IPS-NIHi7 (cell line): ENCODE measurements around the gene TAMALIN.

Experiments used
- DNase-seq: peaks from one replicate; pipeline ENCODE4 v3.0.0; 2012; ENCODE audit warnings: mixed read lengths; ENCODE audit errors: extremely low spot score

Gene TAMALIN

GRCh38 chr12:52055731-52056711 is 49.3 kb downstream of the TAMALIN start:
- no peak for DNase-seq

DNA sequence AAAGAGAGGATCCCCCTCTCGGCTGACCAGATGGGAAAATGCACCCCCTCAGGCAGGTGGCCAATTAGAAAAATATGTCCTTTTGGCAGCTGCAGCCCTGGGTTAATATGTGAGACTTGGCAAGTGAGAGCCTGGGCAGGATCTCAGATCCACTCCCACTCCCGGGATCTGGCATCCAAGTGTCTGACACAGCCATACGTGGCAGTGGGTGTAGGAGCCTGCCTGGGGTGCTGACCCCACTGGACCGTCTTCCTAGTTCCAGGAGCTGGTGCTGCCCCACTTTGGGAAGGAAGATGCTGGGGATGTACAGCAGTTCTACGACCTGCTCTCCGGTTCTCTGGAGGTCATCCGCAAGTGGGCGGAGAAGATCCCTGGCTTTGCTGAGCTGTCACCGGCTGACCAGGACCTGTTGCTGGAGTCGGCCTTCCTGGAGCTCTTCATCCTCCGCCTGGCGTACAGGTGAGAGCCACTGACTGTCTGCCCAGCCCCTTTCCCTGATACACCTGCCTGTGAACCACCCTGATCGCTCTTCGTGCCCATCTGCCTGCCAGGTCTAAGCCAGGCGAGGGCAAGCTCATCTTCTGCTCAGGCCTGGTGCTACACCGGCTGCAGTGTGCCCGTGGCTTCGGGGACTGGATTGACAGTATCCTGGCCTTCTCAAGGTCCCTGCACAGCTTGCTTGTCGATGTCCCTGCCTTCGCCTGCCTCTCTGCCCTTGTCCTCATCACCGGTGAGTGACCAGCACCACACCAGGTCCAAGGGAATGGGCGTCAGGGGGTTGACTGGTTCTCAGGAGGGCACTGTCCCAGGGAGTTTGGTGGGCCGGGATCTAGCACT is 50.3 kb downstream of the TAMALIN start:
- DNase-seq, result no peak

DNA sequence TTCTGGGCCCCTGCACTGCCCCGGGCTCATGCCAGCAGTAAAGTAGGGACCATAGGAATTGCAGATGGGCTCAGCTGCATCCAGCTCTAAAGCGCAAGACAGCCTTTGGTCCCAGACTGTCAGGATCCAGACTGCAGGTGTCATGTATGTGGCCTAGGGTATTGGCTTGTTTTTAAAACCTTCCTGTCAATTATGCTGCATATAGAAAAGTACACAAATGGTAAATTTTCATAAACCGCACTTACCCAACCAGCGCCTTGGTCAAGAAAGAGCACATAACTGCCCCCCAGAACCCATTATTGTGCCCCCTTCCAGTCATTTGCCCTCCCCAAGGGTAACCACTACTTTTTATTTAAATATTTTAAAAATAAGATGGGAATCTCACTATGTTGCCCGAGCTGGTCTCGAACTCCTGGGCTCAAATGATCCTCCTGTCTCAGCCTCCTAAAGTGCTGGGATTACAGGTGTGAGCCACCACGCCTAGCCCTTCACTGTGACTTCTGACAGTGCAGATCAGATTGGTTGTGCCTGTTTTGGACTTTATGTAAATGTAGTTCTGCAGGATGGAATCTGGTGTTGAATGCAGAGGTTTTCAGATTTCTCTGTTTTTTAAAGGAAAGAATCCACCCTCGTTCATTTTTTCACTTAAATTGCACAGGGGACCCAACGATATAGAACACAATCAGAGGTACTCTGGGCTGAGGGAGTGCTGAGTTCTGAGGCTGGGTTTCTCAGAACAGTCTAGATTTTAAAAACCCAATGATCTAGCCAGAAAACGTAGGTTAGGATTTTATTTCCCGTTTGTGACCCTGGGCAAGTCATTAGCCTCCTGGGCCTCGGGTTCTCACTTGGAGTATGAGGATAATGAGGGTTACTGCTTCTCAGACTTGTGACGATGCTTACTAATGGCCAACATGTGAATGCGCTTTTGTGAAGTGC is 51.2 kb downstream of the TAMALIN start:
- DNase-seq, result no peak

- no peak for DNase-seq
Measured at GRCh38 chr12:52058631-52059361, 52.0 kb downstream of the TAMALIN start.

- no peak for DNase-seq
Measured at GRCh38 chr12:52059582-52060497, 53.1 kb downstream of the TAMALIN start.

DNA sequence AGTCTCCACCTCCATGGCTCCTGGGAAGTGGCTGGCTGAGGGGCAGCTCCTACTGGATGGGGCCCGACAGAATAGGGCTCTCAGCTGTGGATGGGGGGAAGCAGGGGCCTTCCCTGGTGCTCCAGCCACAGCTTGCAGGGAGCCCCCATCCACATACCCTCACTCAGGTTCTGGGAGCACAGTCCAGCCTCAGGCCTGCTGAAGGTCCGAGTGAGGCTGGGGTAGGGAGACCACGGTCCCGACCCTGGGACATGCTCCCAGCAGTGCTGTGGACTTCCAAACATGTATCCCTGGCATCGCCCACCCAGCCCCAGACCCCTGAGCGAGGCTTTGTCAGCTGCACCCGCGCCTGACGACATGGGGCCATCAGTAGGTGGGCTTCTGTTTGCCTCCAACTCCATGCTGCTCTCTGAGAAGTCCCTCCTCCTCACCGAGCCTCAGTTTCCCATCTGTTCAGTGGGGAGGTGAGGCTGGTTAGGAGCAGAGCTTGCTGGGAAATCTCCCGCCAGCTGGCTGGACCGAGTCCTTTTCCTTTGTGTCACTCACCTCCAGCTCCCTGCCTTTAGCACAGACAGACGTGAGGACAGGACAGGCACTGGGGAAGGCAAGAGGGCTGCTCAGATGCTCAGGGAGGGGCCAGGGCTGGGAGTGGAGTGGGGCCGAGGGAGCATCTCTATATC is 53.9 kb downstream of the TAMALIN start:
- no peak for DNase-seq

DNA sequence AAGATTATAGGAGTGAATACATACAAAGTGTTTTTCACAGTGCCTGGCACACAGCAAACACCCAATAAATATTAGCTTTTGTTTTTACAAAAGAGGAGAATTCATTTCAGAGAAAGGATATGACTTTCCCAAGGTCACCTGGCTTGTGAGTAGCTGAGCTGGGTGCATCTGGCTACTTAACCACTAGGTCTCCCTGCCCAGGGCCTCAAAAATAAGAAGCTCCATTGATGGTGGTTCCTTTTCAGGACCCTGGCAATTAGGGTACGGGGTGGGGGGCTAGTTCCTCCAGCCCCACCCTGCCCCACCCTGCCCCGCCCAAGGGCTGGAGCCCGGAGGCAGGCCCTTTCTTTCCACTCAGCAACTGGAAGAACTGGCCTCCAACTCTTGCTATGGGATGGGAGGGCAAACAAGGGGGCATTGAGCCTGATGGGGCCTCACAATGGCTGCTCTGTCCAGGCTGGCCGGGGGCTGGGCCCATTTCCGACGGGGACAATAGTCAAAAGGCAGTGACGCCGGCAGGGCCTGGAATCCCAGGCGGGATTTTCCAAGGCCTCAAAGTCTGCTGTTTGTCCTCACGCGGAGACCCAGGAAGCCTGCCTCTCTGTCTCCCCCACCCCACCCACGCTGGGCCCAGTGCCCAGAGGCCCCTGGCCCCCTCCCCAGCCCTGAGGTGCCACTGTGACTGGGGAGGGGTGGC is 54.9 kb downstream of the TAMALIN start:
- DNase-seq, result no peak

DNA sequence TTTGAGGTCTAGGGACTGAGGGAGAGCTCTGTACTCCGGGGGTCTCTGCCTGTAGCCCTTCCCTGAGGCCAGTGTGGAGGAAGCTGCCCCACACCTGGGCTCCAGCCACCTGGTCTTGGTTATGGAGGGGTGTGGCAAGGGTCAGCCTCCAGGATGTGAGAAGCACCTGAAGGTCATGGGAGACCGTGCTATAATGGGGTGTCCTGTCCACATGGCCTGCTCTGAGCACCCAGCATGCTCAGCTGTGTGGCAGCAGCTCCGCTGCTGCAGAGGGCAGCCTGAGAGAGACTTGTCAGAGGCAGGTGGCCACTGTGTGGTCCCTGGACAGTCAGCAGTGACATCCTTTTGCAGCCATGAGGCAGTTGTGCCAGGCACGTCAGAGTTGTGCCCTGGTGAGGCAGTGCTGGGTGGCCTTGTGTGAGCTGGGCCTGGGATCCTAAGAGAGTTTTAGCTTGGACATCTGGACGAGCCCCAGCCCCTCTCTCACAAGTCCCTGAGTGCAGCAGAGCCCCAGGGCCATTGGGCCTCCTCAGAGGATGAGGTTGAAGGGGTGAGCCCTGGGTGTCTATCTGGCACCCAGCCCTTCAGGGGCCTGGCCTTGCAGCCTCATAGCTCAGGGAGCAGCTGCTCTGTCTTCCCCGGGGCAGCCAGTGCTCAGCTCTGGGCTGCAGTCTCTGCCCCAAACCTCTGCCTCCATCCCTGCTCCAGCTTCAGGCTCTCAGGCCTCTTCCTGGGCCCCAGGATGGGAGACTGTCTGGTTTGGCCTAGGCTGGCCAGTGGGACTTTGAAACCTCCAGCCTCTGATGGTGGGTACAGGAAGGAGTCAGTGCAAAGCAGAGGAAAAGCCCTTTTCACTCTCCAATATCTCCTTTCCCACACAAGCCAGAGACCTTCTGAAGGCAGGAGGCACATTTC is 55.7 kb downstream of the TAMALIN start:
- DNase-seq, result no peak

GRCh38 chr12:52063082-52063924 is 56.6 kb downstream of the TAMALIN start:
- no peak for DNase-seq

DNA sequence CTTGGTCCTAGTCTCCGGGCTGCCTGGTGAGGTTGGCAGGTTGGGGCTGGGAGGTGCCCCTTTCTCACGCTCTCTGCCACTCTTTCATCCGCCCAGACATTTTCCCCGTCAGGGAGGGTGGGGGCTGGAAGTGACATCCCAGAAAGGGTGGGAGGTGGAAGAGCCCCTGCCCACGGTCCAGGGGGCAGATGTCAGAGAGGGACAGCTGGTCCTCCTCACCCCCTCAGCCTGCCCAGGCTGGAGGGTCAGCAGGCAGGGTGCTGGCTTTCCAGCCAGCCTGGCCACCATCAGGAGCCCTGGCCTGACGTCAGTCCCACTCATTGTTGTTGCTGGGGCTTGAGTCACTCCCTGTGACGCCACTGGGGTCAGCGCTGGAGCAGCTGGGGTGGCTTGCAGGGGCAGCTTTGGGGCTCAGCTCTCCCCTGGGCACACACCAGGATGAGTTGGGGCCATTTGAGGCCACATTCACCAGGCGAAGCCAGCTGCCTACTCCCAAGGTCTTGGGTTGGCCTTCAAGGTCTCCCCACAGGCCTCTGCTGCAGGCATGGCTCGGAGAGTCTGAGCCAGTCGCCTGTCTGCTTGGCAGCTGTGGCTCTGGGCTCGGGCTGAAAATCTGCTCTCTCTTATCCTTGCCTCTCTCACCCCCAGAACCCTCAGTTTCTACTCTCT is 57.4 kb downstream of the TAMALIN start:
- DNase-seq, result no peak
